HepG2 (cell line): ENCODE data around the gene ARHGAP26. TPM values are rescaled to one million over a fixed set of nuclear protein-coding genes. Genes with fewer than 3 reads are reported as not detected.

ENCODE experiments used
- BRD4 ChIP-seq: sonication (generic); formaldehyde crosslinking; IDR thresholded peaks from 2 replicates; pipeline ENCODE4 v1.4.0; 2020; ENCODE audit warnings: missing genetic modification reagents
- EZH2 ChIP-seq: conservative IDR thresholded peaks from 2 replicates; pipeline ENCODE4 v1.6.1; 2012; ENCODE audit warnings: mild to moderate bottlenecking, low read depth, low read length, moderate library complexity
- GATAD1 ChIP-seq: IDR thresholded peaks from 2 replicates; pipeline ENCODE4 v1.6.1; 2016; ENCODE audit warnings: missing genetic modification reagents, missing compliant biosample characterization
- KDM4B ChIP-seq: sonication (generic); formaldehyde crosslinking; IDR thresholded peaks from 2 replicates; pipeline ENCODE4 v1.4.0; 2020; ENCODE audit warnings: missing genetic modification reagents
- NFE2 ChIP-seq: sonication (generic); formaldehyde crosslinking; IDR thresholded peaks from 2 replicates; pipeline ENCODE4 v1.4.0; 2020; ENCODE audit warnings: missing genetic modification reagents
- RELA ChIP-seq: sonication (generic); formaldehyde crosslinking; IDR thresholded peaks from 2 replicates; pipeline ENCODE4 v1.4.0; 2020; ENCODE audit warnings: missing genetic modification reagents
- SP5 ChIP-seq: IDR thresholded peaks from 2 replicates; pipeline ENCODE4 v1.6.1; 2016; ENCODE audit warnings: low read depth, borderline replicate concordance
- ZFP37 ChIP-seq: sonication (generic); formaldehyde crosslinking; IDR thresholded peaks from 2 replicates; pipeline ENCODE4 v1.4.0; 2020; ENCODE audit warnings: missing genetic modification reagents, borderline replicate concordance
- ZNF3 ChIP-seq: IDR thresholded peaks from 2 replicates; pipeline ENCODE4 v1.7.0; 2017; ENCODE audit warnings: inconsistent platforms
- ZNF33B ChIP-seq: sonication (generic); formaldehyde crosslinking; IDR thresholded peaks from 2 replicates; pipeline ENCODE4 v1.5.1; 2020; ENCODE audit warnings: mild to moderate bottlenecking, missing genetic modification reagents
- ZSCAN21 ChIP-seq: sonication (generic); formaldehyde crosslinking; IDR thresholded peaks from 2 replicates; pipeline ENCODE4 v1.8.0; 2022; ENCODE audit warnings: mild to moderate bottlenecking, missing genetic modification reagents, moderate library complexity, borderline replicate concordance
- ZSCAN22 ChIP-seq: sonication (generic); formaldehyde crosslinking; IDR thresholded peaks from 2 replicates; pipeline ENCODE4 v1.4.0; 2020; ENCODE audit warnings: mild to moderate bottlenecking, missing genetic modification reagents
- polyA plus RNA-seq, 8 experiments: library from polyadenylated mRNA; depleted of rRNA in 3 of 8; stranded (reverse) in 7 of 8; unstranded in 1 of 8; fragments of >200 nt; fragmentation: Illumina TruSeq in 4 of 8; extraction: Trizol in 4 of 8; gene quantifications; 2 replicates each; pipeline versions ENCODE4 v1.2.1 to v1.2.3, GENCODE V29; 2011 to 2016; ENCODE audit warnings: low read depth in 4 of 8, missing spikeins in 1 of 8, mixed read lengths in 1 of 8; ENCODE audit not compliant: insufficient read depth in 1 of 8
- total RNA-seq, 5 experiments: library from RNA; depleted of rRNA; stranded (reverse); fragments of >200 nt; fragmentation: Illumina TruSeq; extraction: Trizol; gene quantifications; 2 replicates each; pipeline ENCODE4 v1.2.3, GENCODE V29; 2016; ENCODE audit warnings: low read depth in 1 of 5
- TF ChIP-seq, protein P1 (sequence below): IDR thresholded peaks from 2 replicates; pipeline ENCODE4 v1.6.1; 2016; ENCODE audit warnings: mild to moderate bottlenecking
- TF ChIP-seq, protein P2 (sequence below), 2 experiments: sonication (generic) in 1 of 2; formaldehyde crosslinking in 1 of 2; IDR thresholded peaks; 2 replicates each; pipeline versions ENCODE4 v1.6.1 to v1.9.0; 2014 to 2022; ENCODE audit warnings: antibody characterized with exemption in 1 of 2, borderline replicate concordance in 1 of 2, inconsistent platforms in 1 of 2, low read depth in 1 of 2, missing genetic modification reagents in 1 of 2
- TF ChIP-seq, protein P3 (sequence below): sonication (generic); IDR thresholded peaks from 2 replicates; pipeline ENCODE4 v1.6.1; 2016; ENCODE audit warnings: low read depth, borderline replicate concordance
- TF ChIP-seq, protein P4 (sequence below): sonication (generic); formaldehyde crosslinking; IDR thresholded peaks from 2 replicates; pipeline ENCODE4 v1.8.0; 2022; ENCODE audit warnings: mild to moderate bottlenecking, missing genetic modification reagents, moderate library complexity
- TF ChIP-seq, protein P5 (sequence below): sonication (generic); formaldehyde crosslinking; IDR thresholded peaks from 2 replicates; pipeline ENCODE4 v1.4.0; 2020; ENCODE audit warnings: low read depth, mild to moderate bottlenecking, missing genetic modification reagents

Gene ARHGAP26
- total and polyA plus RNA-seq, 2 of the 13 experiments (the other 11 are each of a cell fraction or from before 2014, with no cell fraction given): 9.6 to 18.2 TPM

DNA sequence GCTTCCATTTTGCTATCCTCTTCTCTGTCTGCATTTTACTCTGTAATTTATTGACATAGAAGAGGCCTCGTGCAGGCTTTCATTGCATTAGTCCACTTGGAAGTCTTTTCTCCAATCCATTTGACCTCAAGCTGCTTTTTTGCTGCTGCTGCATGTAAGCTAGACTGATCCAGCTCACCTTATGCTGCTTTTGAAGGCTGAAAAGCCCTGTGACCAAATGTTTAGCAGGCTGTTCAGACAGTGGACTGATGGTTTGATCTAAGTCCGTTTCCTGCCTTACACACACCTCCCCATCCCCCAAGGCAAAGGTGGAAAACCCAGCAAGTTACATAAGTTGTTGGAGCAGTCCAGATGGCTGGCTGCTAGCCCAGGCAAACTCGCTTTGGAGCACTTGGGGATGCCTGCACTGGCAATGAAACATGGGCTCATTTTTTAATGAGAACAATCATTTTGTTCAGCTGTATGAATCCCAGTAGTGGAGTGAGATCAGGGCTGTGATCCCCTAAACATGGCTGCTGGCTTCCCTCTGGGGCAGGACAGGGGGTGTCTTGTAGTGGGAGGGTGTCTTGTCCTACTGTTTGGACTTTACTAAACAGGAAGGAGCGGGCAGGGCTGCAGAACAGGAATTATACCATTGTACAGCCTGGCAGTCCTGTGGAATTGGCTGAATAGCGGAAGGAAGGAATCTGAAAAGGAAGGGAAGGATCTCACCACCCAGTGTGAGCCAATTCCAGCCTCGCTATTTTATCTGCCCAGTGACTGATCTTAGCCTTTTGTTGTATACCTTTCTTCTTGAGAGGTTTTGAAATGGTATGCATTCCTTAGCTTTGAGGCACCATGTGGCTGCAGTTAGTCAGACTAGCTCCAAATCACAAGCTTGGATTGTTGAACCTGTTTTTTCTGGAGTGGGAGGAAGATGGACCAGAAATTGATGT lies 212.0 kb downstream of the ARHGAP26 start (continued):
- TF ChIP-seq, protein P1, sequence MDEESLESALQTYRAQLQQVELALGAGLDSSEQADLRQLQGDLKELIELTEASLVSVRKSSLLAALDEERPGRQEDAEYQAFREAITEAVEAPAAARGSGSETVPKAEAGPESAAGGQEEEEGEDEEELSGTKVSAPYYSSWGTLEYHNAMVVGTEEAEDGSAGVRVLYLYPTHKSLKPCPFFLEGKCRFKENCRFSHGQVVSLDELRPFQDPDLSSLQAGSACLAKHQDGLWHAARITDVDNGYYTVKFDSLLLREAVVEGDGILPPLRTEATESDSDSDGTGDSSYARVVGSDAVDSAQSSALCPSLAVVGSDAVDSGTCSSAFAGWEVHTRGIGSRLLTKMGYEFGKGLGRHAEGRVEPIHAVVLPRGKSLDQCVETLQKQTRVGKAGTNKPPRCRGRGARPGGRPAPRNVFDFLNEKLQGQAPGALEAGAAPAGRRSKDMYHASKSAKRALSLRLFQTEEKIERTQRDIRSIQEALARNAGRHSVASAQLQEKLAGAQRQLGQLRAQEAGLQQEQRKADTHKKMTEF (CRISPR knock-in tag): peak; percentile 65
- TF ChIP-seq ZNF3 (CRISPR knock-in tag) (no peak; the same call in 1 of the 2 replicates), NFE2 (no peak), SP5 (CRISPR knock-in tag) (no peak; the same call in 1 of the 2 replicates), KDM4B (CRISPR knock-in tag) (no peak), ZFP37 (CRISPR knock-in tag) (0 out of 2 replicates have a peak, but pooled peaks have one; percentile 25), ZNF33B (CRISPR knock-in tag) (0 out of 2 replicates have a peak, but pooled peaks have one; percentile 41), BRD4 (0 out of 2 replicates have a peak, but pooled peaks have one; percentile 28), GATAD1 (CRISPR knock-in tag) (no peak), RELA (CRISPR knock-in tag) (no peak), ZSCAN22 (CRISPR knock-in tag) (no peak), ZSCAN21 (CRISPR knock-in tag) (no peak), EZH2 (no peak)
- TF ChIP-seq, protein P2, sequence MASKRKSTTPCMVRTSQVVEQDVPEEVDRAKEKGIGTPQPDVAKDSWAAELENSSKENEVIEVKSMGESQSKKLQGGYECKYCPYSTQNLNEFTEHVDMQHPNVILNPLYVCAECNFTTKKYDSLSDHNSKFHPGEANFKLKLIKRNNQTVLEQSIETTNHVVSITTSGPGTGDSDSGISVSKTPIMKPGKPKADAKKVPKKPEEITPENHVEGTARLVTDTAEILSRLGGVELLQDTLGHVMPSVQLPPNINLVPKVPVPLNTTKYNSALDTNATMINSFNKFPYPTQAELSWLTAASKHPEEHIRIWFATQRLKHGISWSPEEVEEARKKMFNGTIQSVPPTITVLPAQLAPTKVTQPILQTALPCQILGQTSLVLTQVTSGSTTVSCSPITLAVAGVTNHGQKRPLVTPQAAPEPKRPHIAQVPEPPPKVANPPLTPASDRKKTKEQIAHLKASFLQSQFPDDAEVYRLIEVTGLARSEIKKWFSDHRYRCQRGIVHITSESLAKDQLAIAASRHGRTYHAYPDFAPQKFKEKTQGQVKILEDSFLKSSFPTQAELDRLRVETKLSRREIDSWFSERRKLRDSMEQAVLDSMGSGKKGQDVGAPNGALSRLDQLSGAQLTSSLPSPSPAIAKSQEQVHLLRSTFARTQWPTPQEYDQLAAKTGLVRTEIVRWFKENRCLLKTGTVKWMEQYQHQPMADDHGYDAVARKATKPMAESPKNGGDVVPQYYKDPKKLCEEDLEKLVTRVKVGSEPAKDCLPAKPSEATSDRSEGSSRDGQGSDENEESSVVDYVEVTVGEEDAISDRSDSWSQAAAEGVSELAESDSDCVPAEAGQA (IDR thresholded peaks at IDR 0.05; ENCODE audit: low read depth): no peak
- TF ChIP-seq, protein P2 (CRISPR knock-in tag; IDR thresholded peaks at IDR 0.05; ENCODE audit: borderline replicate concordance): no peak
- TF ChIP-seq, protein P3, sequence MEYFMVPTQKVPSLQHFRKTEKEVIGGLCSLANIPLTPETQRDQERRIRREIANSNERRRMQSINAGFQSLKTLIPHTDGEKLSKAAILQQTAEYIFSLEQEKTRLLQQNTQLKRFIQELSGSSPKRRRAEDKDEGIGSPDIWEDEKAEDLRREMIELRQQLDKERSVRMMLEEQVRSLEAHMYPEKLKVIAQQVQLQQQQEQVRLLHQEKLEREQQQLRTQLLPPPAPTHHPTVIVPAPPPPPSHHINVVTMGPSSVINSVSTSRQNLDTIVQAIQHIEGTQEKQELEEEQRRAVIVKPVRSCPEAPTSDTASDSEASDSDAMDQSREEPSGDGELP: peak; percentile 83; the same call in 1 of the 2 replicates
- TF ChIP-seq, protein P4, sequence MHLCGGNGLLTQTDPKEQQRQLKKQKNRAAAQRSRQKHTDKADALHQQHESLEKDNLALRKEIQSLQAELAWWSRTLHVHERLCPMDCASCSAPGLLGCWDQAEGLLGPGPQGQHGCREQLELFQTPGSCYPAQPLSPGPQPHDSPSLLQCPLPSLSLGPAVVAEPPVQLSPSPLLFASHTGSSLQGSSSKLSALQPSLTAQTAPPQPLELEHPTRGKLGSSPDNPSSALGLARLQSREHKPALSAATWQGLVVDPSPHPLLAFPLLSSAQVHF (CRISPR knock-in tag): no peak
- TF ChIP-seq, protein P5, sequence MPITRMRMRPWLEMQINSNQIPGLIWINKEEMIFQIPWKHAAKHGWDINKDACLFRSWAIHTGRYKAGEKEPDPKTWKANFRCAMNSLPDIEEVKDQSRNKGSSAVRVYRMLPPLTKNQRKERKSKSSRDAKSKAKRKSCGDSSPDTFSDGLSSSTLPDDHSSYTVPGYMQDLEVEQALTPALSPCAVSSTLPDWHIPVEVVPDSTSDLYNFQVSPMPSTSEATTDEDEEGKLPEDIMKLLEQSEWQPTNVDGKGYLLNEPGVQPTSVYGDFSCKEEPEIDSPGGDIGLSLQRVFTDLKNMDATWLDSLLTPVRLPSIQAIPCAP (CRISPR knock-in tag): no peak
